ENCODE measurements around the gene PLPP2. TPM values are rescaled to one million over a fixed set of nuclear protein-coding genes. Genes with fewer than 3 reads are reported as not detected.

PLPP2 gene
- total RNA-seq, 1 experiment from 2014 or later: not detected

DNA sequence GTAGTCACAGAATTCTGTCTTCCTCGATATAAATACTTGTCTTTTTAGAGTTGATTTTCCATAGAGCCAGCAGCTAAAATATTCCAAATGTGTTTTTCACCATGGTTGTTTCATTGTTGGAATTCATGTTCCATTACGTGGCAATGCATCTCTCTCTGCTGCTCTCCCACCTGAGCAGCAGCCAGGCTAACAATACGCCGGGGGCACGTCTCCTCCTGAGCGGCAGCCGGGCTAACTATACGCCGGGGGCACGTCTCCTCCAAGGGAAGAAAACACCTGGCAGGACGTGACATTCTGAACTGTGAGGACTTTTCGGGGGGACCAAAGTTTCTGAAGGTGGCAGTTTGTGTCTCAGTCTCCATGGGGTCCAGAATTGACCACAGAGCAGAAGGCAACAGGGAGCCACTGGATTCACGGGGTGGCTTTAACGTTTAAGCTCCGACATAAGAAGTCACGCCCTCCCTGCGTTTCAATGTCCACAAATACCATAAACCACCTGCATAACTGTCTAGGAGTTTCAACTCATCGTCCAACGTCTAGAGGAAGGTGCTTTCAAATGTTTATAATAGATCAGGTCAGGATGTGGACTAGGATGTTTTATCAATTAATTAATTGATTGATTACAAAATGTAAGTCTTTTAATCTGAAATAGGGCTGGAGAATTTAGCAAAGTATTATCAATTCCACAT, 15.1 kb downstream of the PLPP2 start:
- CTCF ChIA-PET: no interaction called here
- no TSS peak for BruUV-seq (replicated peaks)
- TF ChIP-seq EZH2phosphoT487 (IDR thresholded peaks at IDR 0.05; ENCODE audit: borderline replicate concordance, low read length) (no peak), EZH2 (IDR thresholded peaks at IDR 0.05; ENCODE audit: low read length, unreplicated experiment) (no peak)
- TF ChIP-seq, protein P1, sequence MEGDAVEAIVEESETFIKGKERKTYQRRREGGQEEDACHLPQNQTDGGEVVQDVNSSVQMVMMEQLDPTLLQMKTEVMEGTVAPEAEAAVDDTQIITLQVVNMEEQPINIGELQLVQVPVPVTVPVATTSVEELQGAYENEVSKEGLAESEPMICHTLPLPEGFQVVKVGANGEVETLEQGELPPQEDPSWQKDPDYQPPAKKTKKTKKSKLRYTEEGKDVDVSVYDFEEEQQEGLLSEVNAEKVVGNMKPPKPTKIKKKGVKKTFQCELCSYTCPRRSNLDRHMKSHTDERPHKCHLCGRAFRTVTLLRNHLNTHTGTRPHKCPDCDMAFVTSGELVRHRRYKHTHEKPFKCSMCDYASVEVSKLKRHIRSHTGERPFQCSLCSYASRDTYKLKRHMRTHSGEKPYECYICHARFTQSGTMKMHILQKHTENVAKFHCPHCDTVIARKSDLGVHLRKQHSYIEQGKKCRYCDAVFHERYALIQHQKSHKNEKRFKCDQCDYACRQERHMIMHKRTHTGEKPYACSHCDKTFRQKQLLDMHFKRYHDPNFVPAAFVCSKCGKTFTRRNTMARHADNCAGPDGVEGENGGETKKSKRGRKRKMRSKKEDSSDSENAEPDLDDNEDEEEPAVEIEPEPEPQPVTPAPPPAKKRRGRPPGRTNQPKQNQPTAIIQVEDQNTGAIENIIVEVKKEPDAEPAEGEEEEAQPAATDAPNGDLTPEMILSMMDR (conservative IDR thresholded peaks at IDR 0.05; ENCODE audit: low read depth, low read length): no peak

DNA sequence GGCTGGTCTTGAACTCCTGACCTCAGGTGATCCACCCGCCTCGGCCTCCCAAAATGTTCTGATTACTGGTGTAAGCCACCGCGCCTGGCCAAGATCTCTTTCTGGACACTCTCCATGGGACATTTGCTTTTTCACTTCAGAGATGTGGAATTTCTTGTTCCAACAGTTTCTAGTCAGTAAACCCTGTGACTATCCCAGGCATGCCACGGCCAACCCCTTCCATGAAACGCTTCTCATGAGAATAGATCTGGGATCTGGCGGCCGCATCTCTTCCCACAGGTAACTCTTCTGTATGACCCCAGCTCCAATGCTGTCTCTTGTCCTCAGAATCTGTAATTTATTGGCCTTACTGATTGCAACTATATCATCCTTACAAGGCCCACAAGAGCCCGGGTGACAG, 16.2 kb downstream of the PLPP2 start:
- intact Hi-C loops (cut with micrococcal nuclease): no loop called here
- ChIA-PET CTCF (no interaction called here), POLR2A (ENCODE audit: unreplicated experiment) (no interaction called here)
- Histone ChIP-seq H3K4me3 (ENCODE audit: low read length) (no peak overlapping the region), H3K9me3 (ENCODE audit: low read length) (no peaks in the 10 kb centered on the region), H3K27me3 (ENCODE audit: low read length) (no peaks in the 10 kb centered on the region), H2AFZ (ENCODE audit: low read length) (no peak overlapping the region), H3K4me2 (ENCODE audit: low read length) (no peak overlapping the region), H3K9ac (ENCODE audit: low read length) (no peak overlapping the region), H3K27ac (ENCODE audit: low read length) (no peak overlapping the region), H3K4me1 (ENCODE audit: insufficient read depth, low read length) (no peaks in the 10 kb centered on the region), H3K9me2 (replicated peaks; ENCODE audit: low read length) (no peaks in the 10 kb centered on the region), H3F3A (ENCODE audit: low read length, unreplicated experiment) (no peaks in the 10 kb centered on the region), H3K36me3 (ENCODE audit: low read depth, low read length) (no peaks in the 10 kb centered on the region), H3K79me2 (ENCODE audit: low read length) (no peaks in the 10 kb centered on the region), H4K20me1 (ENCODE audit: low read length) (no peaks in the 10 kb centered on the region)
- no TSS peak for BruUV-seq (replicated peaks)
- DNase-seq (no peak), ATAC-seq (no peak)
- TF ChIP-seq, protein P1 (conservative IDR thresholded peaks at IDR 0.05; ENCODE audit: low read depth, low read length): no peak
- TF ChIP-seq EZH2 (IDR thresholded peaks at IDR 0.05; ENCODE audit: low read length, unreplicated experiment): no peak
- no peak for TF ChIP-seq EZH2phosphoT487 (IDR thresholded peaks at IDR 0.05; ENCODE audit: borderline replicate concordance, low read length)

More for the DNA sequence above, 15.1 kb downstream of the PLPP2 start:
- Histone ChIP-seq H4K20me1 (ENCODE audit: low read length) (no peaks in the 10 kb centered on the region), H3K9me3 (ENCODE audit: low read length) (no peaks in the 10 kb centered on the region), H3K4me1 (ENCODE audit: insufficient read depth, low read length) (no peaks in the 10 kb centered on the region), H3K27me3 (ENCODE audit: low read length) (no peaks in the 10 kb centered on the region), H2AFZ (ENCODE audit: low read length) (no peak overlapping the region), H3K36me3 (ENCODE audit: low read depth, low read length) (no peaks in the 10 kb centered on the region), H3K4me2 (ENCODE audit: low read length) (no peak overlapping the region), H3K27ac (ENCODE audit: low read length) (no peak overlapping the region), H3K9me2 (replicated peaks; ENCODE audit: low read length) (no peaks in the 10 kb centered on the region), H3K9ac (ENCODE audit: low read length) (no peak overlapping the region), H3K4me3 (ENCODE audit: low read length) (no peak overlapping the region), H3K79me2 (ENCODE audit: low read length) (no peaks in the 10 kb centered on the region), H3F3A (ENCODE audit: low read length, unreplicated experiment) (no peaks in the 10 kb centered on the region)
- ATAC-seq: no peak
- no peak for DNase-seq
- intact Hi-C loops (cut with micrococcal nuclease): no loop called here
- POLR2A ChIA-PET (ENCODE audit: unreplicated experiment): no interaction called here

DNA sequence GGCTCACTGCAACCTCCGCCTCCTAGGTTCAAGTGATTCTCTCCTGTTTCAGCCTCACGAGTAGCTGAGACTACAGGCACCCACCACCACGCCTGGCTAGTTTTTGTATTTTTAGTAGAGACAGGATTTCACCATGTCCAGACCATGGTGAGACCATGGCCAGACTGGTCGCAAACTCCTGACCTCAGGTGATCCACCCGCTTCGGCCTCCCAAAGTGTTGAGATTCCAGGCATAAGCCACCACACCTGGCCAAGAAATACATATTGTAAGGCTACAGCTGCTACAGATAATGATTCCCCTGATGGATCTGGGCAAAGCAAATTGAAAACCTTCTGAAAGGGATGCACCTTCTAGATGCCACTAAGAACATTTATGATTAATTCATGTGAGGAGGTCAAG, 17.8 kb downstream of the PLPP2 start:
- H2AFZ ChIP-seq (ENCODE audit: low read length): no peak overlapping the region
- BruUV-seq (replicated peaks): no TSS peak
- H3K4me2 ChIP-seq (ENCODE audit: low read length): no peak overlapping the region
- H3K4me3 ChIP-seq (ENCODE audit: low read length): no peak overlapping the region
- TF ChIP-seq, protein P1 (conservative IDR thresholded peaks at IDR 0.05; ENCODE audit: low read depth, low read length): no peak
- no peak for TF ChIP-seq EZH2phosphoT487 (IDR thresholded peaks at IDR 0.05; ENCODE audit: borderline replicate concordance, low read length)
- TF ChIP-seq EZH2 (IDR thresholded peaks at IDR 0.05; ENCODE audit: low read length, unreplicated experiment): no peak
- ATAC-seq: no peak
- DNase-seq: no peak
- H3K79me2 ChIP-seq (ENCODE audit: low read length): no peaks in the 10 kb centered on the region
- H3K9me3 ChIP-seq (ENCODE audit: low read length): no peaks in the 10 kb centered on the region
- CTCF ChIA-PET: no interaction called here
- no peak overlapping the region for H3K9ac ChIP-seq (ENCODE audit: low read length)
- H4K20me1 ChIP-seq (ENCODE audit: low read length): no peaks in the 10 kb centered on the region
- H3K36me3 ChIP-seq (ENCODE audit: low read depth, low read length): no peaks in the 10 kb centered on the region
- no peaks in the 10 kb centered on the region for H3K4me1 ChIP-seq (ENCODE audit: insufficient read depth, low read length)
- no peaks in the 10 kb centered on the region for H3F3A ChIP-seq (ENCODE audit: low read length, unreplicated experiment)
- no peaks in the 10 kb centered on the region for H3K27me3 ChIP-seq (ENCODE audit: low read length)
- POLR2A ChIA-PET (ENCODE audit: unreplicated experiment): no interaction called here
- intact Hi-C loops (cut with micrococcal nuclease): no loop called here
- no peaks in the 10 kb centered on the region for H3K9me2 ChIP-seq (replicated peaks; ENCODE audit: low read length)
- H3K27ac ChIP-seq (ENCODE audit: low read length): no peak overlapping the region

Measured in PC-3 (cell line).